GM18519 (cell line): Measurements from ENCODE around the gene COL20A1.
"Not testable (repeated sequence)": the region's sequence is repeated elsewhere in the genome, so short reads cannot be mapped to it uniquely, and the experiment has no call there.

Experiments
- ATAC-seq: cut with Tn5 transposase; IDR thresholded peaks from one replicate; pipeline ENCODE4 v1.9.1; 2021; ENCODE audit warnings: mild to moderate bottlenecking, moderate library complexity; ENCODE audit not compliant: unreplicated experiment, low FRiP score

Gene COL20A1

GRCh38 chr20:63329331-63330083, 36.5 kb downstream of the COL20A1 start:
- ATAC-seq: no peak

GRCh38 chr20:63330084-63330760, 37.2 kb downstream of the COL20A1 start:
- ATAC-seq: no peak

GRCh38 chr20:63330940-63331339, 38.0 kb downstream of the COL20A1 start:
- no peak for ATAC-seq

- ATAC-seq: no peak
Measured at GRCh38 chr20:63331741-63332400, 38.9 kb downstream of the COL20A1 start.

GRCh38 chr20:63332488-63333240, 39.7 kb downstream of the COL20A1 start:
- ATAC-seq: no peak

- ATAC-seq: no peak
Measured at GRCh38 chr20:63333241-63333836, 40.4 kb downstream of the COL20A1 start.

- no peak for ATAC-seq
Measured at GRCh38 chr20:63334356-63334755, 41.4 kb downstream of the COL20A1 start.

- not testable (repeated sequence) for ATAC-seq
Measured at GRCh38 chr20:63335060-63335459, 42.1 kb downstream of the COL20A1 start.

GRCh38 chr20:63335711-63336110, 42.7 kb downstream of the COL20A1 start:
- ATAC-seq: no peak

GRCh38 chr20:63336232-63336752, 43.3 kb downstream of the COL20A1 start:
- ATAC-seq: no peak

- ATAC-seq: no peak
Measured at GRCh38 chr20:63337786-63338420, 44.9 kb downstream of the COL20A1 start.

- ATAC-seq: not testable (repeated sequence)
Measured at GRCh38 chr20:63339154-63340094, 46.4 kb downstream of the COL20A1 start.

GRCh38 chr20:63340158-63340688, 47.2 kb downstream of the COL20A1 start:
- not testable (repeated sequence) for ATAC-seq

- ATAC-seq: no peak
Measured at GRCh38 chr20:63342561-63343459, 49.8 kb downstream of the COL20A1 start.

GRCh38 chr20:63343460-63344445, 50.8 kb downstream of the COL20A1 start:
- ATAC-seq: no peak
